HCT116 (cell line): ENCODE results near the gene ZER1.

Experiments used
- ATF3 ChIP-seq: IDR thresholded peaks from 2 replicates; pipeline ENCODE4 v1.6.1; 2012
- CEBPB ChIP-seq: IDR thresholded peaks from 2 replicates; pipeline ENCODE4 v1.6.1; 2012; ENCODE audit warnings: low read depth
- EZH2 ChIP-seq: fragments of 200-600 bp; sonication (generic); IDR thresholded peaks from 2 replicates; pipeline ENCODE4 v1.6.1; 2017; ENCODE audit warnings: antibody characterized with exemption, mixed run types
- EZH2phosphoT487 ChIP-seq: fragments of 200-600 bp; IDR thresholded peaks from 2 replicates; pipeline ENCODE4 v1.6.1; 2018; ENCODE audit warnings: antibody characterized with exemption, borderline replicate concordance
- POLR2A ChIP-seq: IDR thresholded peaks from 2 replicates; pipeline ENCODE4 v1.7.0; 2011; ENCODE audit warnings: borderline replicate concordance; ENCODE audit not compliant: insufficient read depth, insufficient read length; ENCODE audit errors: extremely low read depth
- POLR2AphosphoS5 ChIP-seq: IDR thresholded peaks from 2 replicates; pipeline ENCODE4 v1.6.1; 2011; ENCODE audit warnings: mild to moderate bottlenecking, low read depth, low read length, moderate library complexity
- RAD21 ChIP-seq: IDR thresholded peaks from 2 replicates; pipeline ENCODE4 v1.6.1; 2012; ENCODE audit warnings: low read depth, mild to moderate bottlenecking
- REST ChIP-seq: IDR thresholded peaks from 2 replicates; pipeline ENCODE4 v1.6.1; 2012; ENCODE audit warnings: low read depth
- TCF7L2 ChIP-seq: IDR thresholded peaks from 2 replicates; pipeline ENCODE4 v1.7.0; 2011; ENCODE audit warnings: borderline replicate concordance, inconsistent platforms; ENCODE audit not compliant: insufficient read depth, insufficient read length; ENCODE audit errors: extremely low read depth
- YY1 ChIP-seq: IDR thresholded peaks from 2 replicates; pipeline ENCODE4 v1.6.1; 2011; ENCODE audit warnings: low read length, low read depth, moderate library complexity, mild to moderate bottlenecking; ENCODE audit not compliant: insufficient replicate concordance; ENCODE audit errors: extremely low read depth
- ZNF274 ChIP-seq: fragments of 200-500 bp; sonication (Bioruptor generic); IDR thresholded peaks from 2 replicates; pipeline ENCODE4 v1.6.1; 2014; ENCODE audit warnings: mild to moderate bottlenecking, low read depth, low read length, inconsistent platforms
- TF ChIP-seq, protein P1 (sequence below), 3 experiments: fragments of 200-600 bp in 1 of 3; sonication (generic) in 1 of 3; IDR thresholded peaks in 2 of 3; conservative IDR thresholded peaks in 1 of 3; 2 replicates each; pipeline ENCODE4 v1.5.1; 2012 to 2017; ENCODE audit warnings: low read depth in 2 of 3, low read length in 2 of 3, antibody characterized with exemption in 1 of 3, borderline replicate concordance in 1 of 3, control low read depth in 1 of 3, mild to moderate bottlenecking in 1 of 3, mixed read lengths in 1 of 3, mixed run types in 1 of 3, moderate library complexity in 1 of 3; ENCODE audit not compliant: insufficient read depth in 1 of 3
- TF ChIP-seq, protein P2 (sequence below): IDR thresholded peaks from 2 replicates; pipeline ENCODE4 v1.6.1; 2012

DNA sequence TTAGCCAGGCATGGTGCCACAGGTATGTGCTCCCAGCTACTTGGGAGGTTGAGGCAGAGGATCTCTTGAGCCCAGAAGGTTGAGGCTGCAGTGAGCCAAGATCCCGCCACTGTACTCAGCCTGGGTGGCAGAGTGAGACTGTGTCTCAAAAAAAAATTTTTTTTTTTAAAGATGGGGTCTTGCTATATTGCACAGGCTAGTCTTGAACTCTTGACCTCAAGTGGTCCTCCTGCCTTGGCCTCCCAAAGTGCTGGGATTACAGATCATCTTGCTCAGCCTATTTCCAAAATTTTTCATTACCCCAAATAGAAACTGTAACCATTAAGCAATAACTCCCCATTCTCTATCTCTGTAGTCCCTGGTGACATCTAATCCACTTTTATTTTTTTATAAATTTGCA lies 10.9 kb upstream of the ZER1 start:
- TF ChIP-seq POLR2A: no peak
- TF ChIP-seq RAD21: no peak
- TF ChIP-seq CEBPB: no peak
- TF ChIP-seq REST: no peak
- TF ChIP-seq, protein P1, sequence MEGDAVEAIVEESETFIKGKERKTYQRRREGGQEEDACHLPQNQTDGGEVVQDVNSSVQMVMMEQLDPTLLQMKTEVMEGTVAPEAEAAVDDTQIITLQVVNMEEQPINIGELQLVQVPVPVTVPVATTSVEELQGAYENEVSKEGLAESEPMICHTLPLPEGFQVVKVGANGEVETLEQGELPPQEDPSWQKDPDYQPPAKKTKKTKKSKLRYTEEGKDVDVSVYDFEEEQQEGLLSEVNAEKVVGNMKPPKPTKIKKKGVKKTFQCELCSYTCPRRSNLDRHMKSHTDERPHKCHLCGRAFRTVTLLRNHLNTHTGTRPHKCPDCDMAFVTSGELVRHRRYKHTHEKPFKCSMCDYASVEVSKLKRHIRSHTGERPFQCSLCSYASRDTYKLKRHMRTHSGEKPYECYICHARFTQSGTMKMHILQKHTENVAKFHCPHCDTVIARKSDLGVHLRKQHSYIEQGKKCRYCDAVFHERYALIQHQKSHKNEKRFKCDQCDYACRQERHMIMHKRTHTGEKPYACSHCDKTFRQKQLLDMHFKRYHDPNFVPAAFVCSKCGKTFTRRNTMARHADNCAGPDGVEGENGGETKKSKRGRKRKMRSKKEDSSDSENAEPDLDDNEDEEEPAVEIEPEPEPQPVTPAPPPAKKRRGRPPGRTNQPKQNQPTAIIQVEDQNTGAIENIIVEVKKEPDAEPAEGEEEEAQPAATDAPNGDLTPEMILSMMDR (IDR thresholded peaks at IDR 0.05 in 2 of 3, conservative IDR thresholded peaks at IDR 0.05 in 1 of 3; ENCODE audit: borderline replicate concordance in 1 of 3, insufficient read depth in 1 of 3, low read depth in 2 of 3, low read length in 2 of 3): no peak
- no peak for TF ChIP-seq ATF3
- TF ChIP-seq POLR2AphosphoS5: no peak
- TF ChIP-seq EZH2: no peak
- TF ChIP-seq, protein P2, sequence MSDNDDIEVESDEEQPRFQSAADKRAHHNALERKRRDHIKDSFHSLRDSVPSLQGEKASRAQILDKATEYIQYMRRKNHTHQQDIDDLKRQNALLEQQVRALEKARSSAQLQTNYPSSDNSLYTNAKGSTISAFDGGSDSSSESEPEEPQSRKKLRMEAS: no peak
- TF ChIP-seq EZH2phosphoT487: no peak
- no peak for TF ChIP-seq TCF7L2
- TF ChIP-seq ZNF274: no peak
- TF ChIP-seq YY1: no peak
